Parathyroid adenoma (tissue), 2 donors: ENCODE results near the gene THSD4.

Experiments used
- H2AFZ ChIP-seq: fragments of 300-600 bp; sonication (generic); one replicate; pipeline ENCODE4 v1.7.0; 2017; ENCODE audit warnings: antibody characterized with exemption, mild to moderate bottlenecking
- H3K27ac ChIP-seq: fragments of 300-600 bp; sonication (generic); one replicate; pipeline ENCODE4 v1.7.0; 2017
- H3K27me3 ChIP-seq: fragments of 300-600 bp; sonication (generic); one replicate; pipeline ENCODE4 v1.7.0; 2017; ENCODE audit warnings: low read length; ENCODE audit not compliant: control insufficient read depth, insufficient read depth
- H3K36me3 ChIP-seq: fragments of 300-600 bp; sonication (generic); one replicate; pipeline ENCODE4 v1.7.0; 2017; ENCODE audit warnings: low read length; ENCODE audit not compliant: control insufficient read depth, insufficient read depth
- H3K4me1 ChIP-seq: fragments of 300-600 bp; sonication (generic); one replicate; pipeline ENCODE4 v1.7.0; 2017; ENCODE audit warnings: control low read depth
- H3K4me2 ChIP-seq: fragments of 300-600 bp; sonication (generic); one replicate; pipeline ENCODE4 v1.7.0; 2017; ENCODE audit warnings: low read length
- H3K4me3 ChIP-seq: fragments of 300-600 bp; sonication (generic); one replicate; pipeline ENCODE4 v1.7.0; 2017; ENCODE audit warnings: low read depth, low read length
- H3K79me2 ChIP-seq: fragments of 300-600 bp; sonication (generic); one replicate; pipeline ENCODE4 v1.7.0; 2017; ENCODE audit warnings: control low read depth
- H3K9ac ChIP-seq: fragments of 300-600 bp; sonication (generic); one replicate; pipeline ENCODE4 v1.7.0; 2017; ENCODE audit warnings: mild to moderate bottlenecking
- H3K9me3 ChIP-seq: fragments of 300-600 bp; sonication (generic); one replicate; pipeline ENCODE4 v1.7.0; 2017; ENCODE audit warnings: low read length; ENCODE audit not compliant: control insufficient read depth
- TF ChIP-seq, protein P1 (sequence below): fragments of 300-600 bp; sonication (generic); IDR thresholded peaks from one replicate; pipeline ENCODE4 v1.7.0; 2017; ENCODE audit warnings: antibody characterized with exemption, mild to moderate bottlenecking
- donor health status: primary hyperparathyroidism.

The THSD4 gene

GRCh38 chr15:71357321-71357732, 242.1 kb downstream of the THSD4 start:
- Histone ChIP-seq H3K4me3 (no peak overlapping the region), H3K27me3 (no peaks in the 10 kb centered on the region), H2AFZ (no peak overlapping the region), H3K9me3 (no peaks in the 10 kb centered on the region), H3K4me2 (no peak overlapping the region), H3K79me2 (no peaks in the 10 kb centered on the region), H3K27ac (no peak overlapping the region), H3K36me3 (no peaks in the 10 kb centered on the region), H3K4me1 (no peaks in the 10 kb centered on the region), H3K9ac (no peak overlapping the region)
- TF ChIP-seq, protein P1, sequence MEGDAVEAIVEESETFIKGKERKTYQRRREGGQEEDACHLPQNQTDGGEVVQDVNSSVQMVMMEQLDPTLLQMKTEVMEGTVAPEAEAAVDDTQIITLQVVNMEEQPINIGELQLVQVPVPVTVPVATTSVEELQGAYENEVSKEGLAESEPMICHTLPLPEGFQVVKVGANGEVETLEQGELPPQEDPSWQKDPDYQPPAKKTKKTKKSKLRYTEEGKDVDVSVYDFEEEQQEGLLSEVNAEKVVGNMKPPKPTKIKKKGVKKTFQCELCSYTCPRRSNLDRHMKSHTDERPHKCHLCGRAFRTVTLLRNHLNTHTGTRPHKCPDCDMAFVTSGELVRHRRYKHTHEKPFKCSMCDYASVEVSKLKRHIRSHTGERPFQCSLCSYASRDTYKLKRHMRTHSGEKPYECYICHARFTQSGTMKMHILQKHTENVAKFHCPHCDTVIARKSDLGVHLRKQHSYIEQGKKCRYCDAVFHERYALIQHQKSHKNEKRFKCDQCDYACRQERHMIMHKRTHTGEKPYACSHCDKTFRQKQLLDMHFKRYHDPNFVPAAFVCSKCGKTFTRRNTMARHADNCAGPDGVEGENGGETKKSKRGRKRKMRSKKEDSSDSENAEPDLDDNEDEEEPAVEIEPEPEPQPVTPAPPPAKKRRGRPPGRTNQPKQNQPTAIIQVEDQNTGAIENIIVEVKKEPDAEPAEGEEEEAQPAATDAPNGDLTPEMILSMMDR: no peak

DNA sequence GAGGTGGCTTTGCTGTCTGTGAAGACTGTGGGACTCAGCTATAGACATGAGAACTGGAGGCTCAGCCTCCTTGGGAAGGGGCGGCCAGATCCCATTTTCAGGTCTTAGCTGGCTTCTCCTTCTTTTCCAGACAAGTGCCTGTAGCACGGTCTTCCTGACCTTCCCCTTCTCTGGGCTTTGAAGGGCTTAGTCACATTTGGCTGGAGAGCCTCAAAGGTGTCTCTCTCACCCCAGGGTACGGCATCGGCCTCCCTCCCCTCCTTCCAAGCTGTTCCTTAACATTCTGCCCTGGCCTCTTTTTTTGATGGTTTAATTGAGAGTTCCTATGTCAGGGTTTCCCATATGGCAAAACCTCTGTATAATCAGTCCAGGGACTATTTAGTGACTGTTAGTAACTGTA, 242.7 kb downstream of the THSD4 start:
- Histone ChIP-seq H3K36me3 (no peaks in the 10 kb centered on the region), H3K27ac (no peak overlapping the region), H3K9ac (no peak overlapping the region), H3K4me1 (no peaks in the 10 kb centered on the region), H3K4me2 (no peak overlapping the region), H3K79me2 (no peaks in the 10 kb centered on the region), H3K4me3 (no peak overlapping the region), H3K9me3 (no peaks in the 10 kb centered on the region), H2AFZ (no peak overlapping the region), H3K27me3 (no peaks in the 10 kb centered on the region)
- TF ChIP-seq, protein P1: no peak

DNA sequence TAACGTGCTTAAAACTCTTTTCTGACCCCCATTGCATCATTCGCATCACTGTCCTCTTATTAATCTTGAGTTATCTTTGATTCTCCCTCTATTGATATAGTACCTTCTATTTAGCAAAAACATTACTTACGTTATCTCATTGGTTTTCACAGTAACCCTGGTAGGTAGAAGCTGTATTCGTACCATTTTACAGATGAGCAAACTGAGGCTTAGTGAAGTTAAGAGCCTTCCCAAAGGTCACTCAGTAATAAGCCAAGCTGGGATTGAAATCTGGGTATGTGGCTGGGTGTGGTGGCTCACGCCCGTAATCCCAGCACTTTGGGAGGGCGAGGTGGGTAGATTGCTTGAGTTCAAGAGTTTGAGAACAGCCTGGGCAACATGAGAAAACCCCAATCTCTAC, 244.0 kb downstream of the THSD4 start:
- Histone ChIP-seq H3K9me3 (no peaks in the 10 kb centered on the region), H3K27ac (no peak overlapping the region), H3K4me3 (no peak overlapping the region), H3K27me3 (no peaks in the 10 kb centered on the region), H3K79me2 (no peaks in the 10 kb centered on the region), H2AFZ (no peak overlapping the region), H3K4me1 (no peaks in the 10 kb centered on the region), H3K9ac (no peak overlapping the region), H3K36me3 (no peaks in the 10 kb centered on the region), H3K4me2 (no peak overlapping the region)
- TF ChIP-seq, protein P1: no peak

DNA sequence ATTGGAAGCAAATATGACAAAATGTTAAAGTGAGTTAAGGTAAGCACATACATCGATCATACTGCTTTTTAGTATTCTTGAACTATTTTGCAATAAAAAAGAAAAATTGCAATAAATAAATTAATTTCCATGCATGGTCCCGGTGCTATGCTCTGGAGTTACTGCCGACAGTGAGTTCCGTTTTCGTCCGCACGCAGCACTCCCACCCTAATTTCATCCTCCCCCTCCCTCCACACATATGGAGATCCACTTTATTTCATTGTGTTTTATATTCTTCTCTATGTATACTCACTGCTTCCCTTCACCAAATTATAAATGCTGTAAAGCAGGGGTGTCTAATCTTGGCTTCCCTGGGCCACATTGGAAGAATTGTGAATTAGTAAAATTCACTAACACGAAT, 247.3 kb downstream of the THSD4 start:
- Histone ChIP-seq H2AFZ (no peak overlapping the region), H3K4me2 (no peak overlapping the region), H3K36me3 (no peaks in the 10 kb centered on the region), H3K27me3 (no peaks in the 10 kb centered on the region), H3K4me3 (no peak overlapping the region), H3K4me1 (no peaks in the 10 kb centered on the region), H3K79me2 (no peaks in the 10 kb centered on the region), H3K27ac (no peak overlapping the region), H3K9ac (no peak overlapping the region), H3K9me3 (no peaks in the 10 kb centered on the region)
- TF ChIP-seq, protein P1: no peak
